Thyroid gland (tissue), 4 donors: Measurements from ENCODE around the gene ZBTB32. TPM values are rescaled to one million over a fixed set of nuclear protein-coding genes. Genes with fewer than 3 reads are reported as not detected.

Experiments
- DNase-seq, 2 donors: peaks; one replicate each; pipeline ENCODE4 v3.0.0-alpha.2; 2019
- H3K27ac ChIP-seq, 3 donors: fragments of 200-600 bp; sonication (generic); 1 replicate in 2 of 3; 2 replicates in 1 of 3; pipeline ENCODE4 v1.5.1; 2016 to 2019; ENCODE audit warnings: mild to moderate bottlenecking in 1 of 3, moderate library complexity in 1 of 3
- H3K27me3 ChIP-seq: fragments of 200-600 bp; sonication (generic); one replicate; pipeline ENCODE4 v1.5.1; 2019
- H3K36me3 ChIP-seq, 2 donors: fragments of 200-600 bp; sonication (generic); one replicate each; pipeline ENCODE4 v1.5.1; 2016 to 2019
- H3K4me1 ChIP-seq, 2 donors: fragments of 200-600 bp; sonication (generic); one replicate each; pipeline ENCODE4 v1.5.1; 2017 to 2019
- H3K4me3 ChIP-seq, 3 donors: fragments of 200-600 bp; sonication (generic); replicated peaks in 1 of 3; 1 replicate in 2 of 3; 2 replicates in 1 of 3; pipeline ENCODE4 v1.5.1; 2016; ENCODE audit warnings: mild to moderate bottlenecking in 1 of 3
- H3K9me3 ChIP-seq: fragments of 200-600 bp; sonication (generic); one replicate; pipeline ENCODE4 v1.5.1; 2017
- CTCF ChIP-seq, 6 experiments: fragments of 200-600 bp in 3 of 6; fragments of 450-650 bp in 3 of 6; sonication (generic) in 3 of 6; IDR thresholded peaks; one replicate each; pipeline ENCODE4 v1.5.1; 2016 to 2019; ENCODE audit warnings: antibody characterized with exemption in 6 of 6, mild to moderate bottlenecking in 2 of 6, inconsistent platforms in 1 of 6, moderate library complexity in 1 of 6
- POLR2A ChIP-seq, 2 donors: fragments of 450-650 bp; IDR thresholded peaks; one replicate each; pipeline ENCODE4 v1.6.1; 2017; ENCODE audit warnings: antibody characterized with exemption in 2 of 2, mild to moderate bottlenecking in 2 of 2, moderate library complexity in 1 of 2
- WGBS, 2 donors: methylation state at CpG; one replicate each; pipeline ENCODE4 v1.1.5; 2017; 5-methylcytosine and 5-hydroxymethylcytosine counted together
- intact Hi-C: fragments of 100-400 bp; cut with DNase I; formaldehyde crosslinking; loops from one replicate; pipeline ENCODE4 v1.15.1; 2023
- total RNA-seq, 4 donors: library from RNA; depleted of rRNA; stranded (reverse); fragments of >200 nt; gene quantifications; one replicate each; pipeline ENCODE4 v1.2.3, GENCODE V29; 2016

ZBTB32 gene
- total RNA-seq, 4 donors from 2014 or later: not detected

GRCh38 chr19:35734273-35734672, 29.9 kb downstream of the ZBTB32 start:
- Histone ChIP-seq H3K9me3 (no peaks in the 10 kb centered on the region), H3K36me3 (peaks cover 58 to 61% of the 10 kb centered on the region in 2 donors), H3K4me1 (peaks cover 0 to under 1% of the 10 kb centered on the region in 2 donors), H3K27ac (no peak overlapping the region), H3K27me3 (no peaks in the 10 kb centered on the region), H3K4me3 (no peak overlapping the region)
- 95 to 96% methylated on average over 8 of the region's 8 CpGs for WGBS, 2 donors
- TF ChIP-seq CTCF (IDR thresholded peaks at IDR 0.05) (no peak), POLR2A (IDR thresholded peaks at IDR 0.05) (no peak)
- no peak for DNase-seq
- intact Hi-C loops: no loop called here

- no peak for DNase-seq
- H3K27me3 ChIP-seq: no peaks in the 10 kb centered on the region
- H3K4me3 ChIP-seq: no peak overlapping the region
- H3K4me1 ChIP-seq: peaks cover 5 to 6% of the 10 kb centered on the region in 2 donors
- no peak overlapping the region for H3K27ac ChIP-seq
- 79 to 84% methylated on average over 5 of the region's 5 CpGs for WGBS, 2 donors
- no peak for TF ChIP-seq POLR2A (IDR thresholded peaks at IDR 0.05)
- TF ChIP-seq CTCF (IDR thresholded peaks at IDR 0.05): no peak
- H3K36me3 ChIP-seq: peaks cover 52 to 55% of the 10 kb centered on the region in 2 donors
- H3K9me3 ChIP-seq: no peaks in the 10 kb centered on the region
- intact Hi-C loops: no loop called here
These were observed 30.5 kb downstream of the ZBTB32 start for GRCh38 chr19:35734889-35735288.

GRCh38 chr19:35736913-35737886, 32.8 kb downstream of the ZBTB32 start:
- intact Hi-C loops: no loop called here
- no peaks in the 10 kb centered on the region for H3K9me3 ChIP-seq

GRCh38 chr19:35738021-35738886, 33.9 kb downstream of the ZBTB32 start:
- Histone ChIP-seq H3K4me3 (no peak overlapping the region), H3K27me3 (no peaks in the 10 kb centered on the region), H3K36me3 (peaks cover 22 to 26% of the 10 kb centered on the region in 2 donors), H3K4me1 (peaks cover 15% of the 10 kb centered on the region in 2 donors), H3K9me3 (no peaks in the 10 kb centered on the region), H3K27ac (no peak overlapping the region)
- intact Hi-C loops: no loop called here
- no peak for DNase-seq
- no peak for TF ChIP-seq CTCF (IDR thresholded peaks at IDR 0.05)
- TF ChIP-seq POLR2A (IDR thresholded peaks at IDR 0.05): no peak
- 91 to 93% methylated on average over 36 to 37 of the region's 37 CpGs for WGBS, 2 donors

More at GRCh38 chr19:35736913-35737886, 32.8 kb downstream of the ZBTB32 start:
- TF ChIP-seq POLR2A (IDR thresholded peaks at IDR 0.05) (no peak), CTCF (IDR thresholded peaks at IDR 0.05) (no peak)
- Histone ChIP-seq H3K36me3 (peaks cover 31 to 32% of the 10 kb centered on the region in 2 donors), H3K4me3 (no peak overlapping the region), H3K4me1 (peaks cover 15% of the 10 kb centered on the region in 2 donors), H3K27ac (no peak overlapping the region), H3K27me3 (no peaks in the 10 kb centered on the region)
- WGBS, 2 donors: 84 to 88% methylated on average over 17 to 21 of the region's 22 CpGs
- DNase-seq: no peak
